ENCODE data around the gene MTNR1A.

DNA sequence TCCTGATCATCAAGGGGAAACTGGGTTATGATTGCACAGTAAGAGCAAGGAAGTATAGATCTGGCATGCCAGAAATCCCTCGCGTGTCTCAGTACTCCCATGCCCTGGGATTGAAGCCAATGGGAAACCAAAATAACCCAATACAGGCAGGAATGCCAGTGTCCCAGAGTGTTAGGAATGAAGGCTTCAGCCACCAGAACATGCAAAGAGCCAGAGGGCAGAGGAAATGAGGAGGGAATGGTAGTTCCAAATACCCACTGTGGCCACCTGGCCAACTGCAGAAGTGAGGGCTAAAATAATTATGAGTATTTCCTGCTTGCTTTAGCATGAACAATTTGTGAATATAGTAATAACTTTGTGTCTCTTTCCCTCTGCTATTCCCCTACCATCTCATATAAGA is 12.2 kb downstream of the MTNR1A start:
- TF ChIP-seq, protein P1, sequence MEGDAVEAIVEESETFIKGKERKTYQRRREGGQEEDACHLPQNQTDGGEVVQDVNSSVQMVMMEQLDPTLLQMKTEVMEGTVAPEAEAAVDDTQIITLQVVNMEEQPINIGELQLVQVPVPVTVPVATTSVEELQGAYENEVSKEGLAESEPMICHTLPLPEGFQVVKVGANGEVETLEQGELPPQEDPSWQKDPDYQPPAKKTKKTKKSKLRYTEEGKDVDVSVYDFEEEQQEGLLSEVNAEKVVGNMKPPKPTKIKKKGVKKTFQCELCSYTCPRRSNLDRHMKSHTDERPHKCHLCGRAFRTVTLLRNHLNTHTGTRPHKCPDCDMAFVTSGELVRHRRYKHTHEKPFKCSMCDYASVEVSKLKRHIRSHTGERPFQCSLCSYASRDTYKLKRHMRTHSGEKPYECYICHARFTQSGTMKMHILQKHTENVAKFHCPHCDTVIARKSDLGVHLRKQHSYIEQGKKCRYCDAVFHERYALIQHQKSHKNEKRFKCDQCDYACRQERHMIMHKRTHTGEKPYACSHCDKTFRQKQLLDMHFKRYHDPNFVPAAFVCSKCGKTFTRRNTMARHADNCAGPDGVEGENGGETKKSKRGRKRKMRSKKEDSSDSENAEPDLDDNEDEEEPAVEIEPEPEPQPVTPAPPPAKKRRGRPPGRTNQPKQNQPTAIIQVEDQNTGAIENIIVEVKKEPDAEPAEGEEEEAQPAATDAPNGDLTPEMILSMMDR (IDR thresholded peaks at IDR 0.05): no peak
- TF ChIP-seq POLR2A (IDR thresholded peaks at IDR 0.05): no peak
